GM12878 (cell line): ENCODE measurements around the gene CBX2. TPM values are rescaled to one million over a fixed set of nuclear protein-coding genes. Genes with fewer than 3 reads are reported as not detected.

Experiments
- ATAC-seq: fragments of 200-7000 bp; cut with Tn5 transposase; 3 replicates; pipeline ENCODE4 v1.9.1; 2020; ENCODE audit warnings: mild to moderate bottlenecking, moderate library complexity
- BruUV-seq: library from RNA; stranded (reverse); fragments of 400-500 nt; replicated peaks from 2 replicates; lab custom pipeline; 2021; lab: Mats Ljungman, UMichigan
- CTCF ChIA-PET: fragments of 300-600 bp; sonication (Branson Sonifier 250); formaldehyde crosslinking; extraction: SDS; loops from one replicate; lab custom pipeline; 2021; ENCODE audit warnings: inconsistent platforms; lab: Yijun Ruan, JAX
- POLR2A ChIA-PET: fragments of 350-600 bp; formaldehyde crosslinking; extraction: SDS; loops from one replicate; lab custom pipeline; 2021; ENCODE audit warnings: inconsistent platforms; lab: Charles Lee
- RAD21 ChIA-PET: fragments of 300-600 bp; sonication (Branson Sonifier 250); formaldehyde crosslinking; loops from one replicate; lab custom pipeline; 2023; ENCODE audit warnings: antibody characterized with exemption; ENCODE audit not compliant: unreplicated experiment; lab: Charles Lee
- SMC1A ChIA-PET: fragments of 300-600 bp; sonication (Branson Sonifier 250); formaldehyde crosslinking; loops from one replicate; lab custom pipeline; 2023; ENCODE audit not compliant: unreplicated experiment, uncharacterized antibody; lab: Charles Lee
- DNase-seq: peaks from one replicate; pipeline ENCODE4 v3.0.0-alpha.2; 2011; ENCODE audit warnings: low read depth, low spot score
- FAIRE-seq: peaks from 3 replicates; lab custom pipeline; 2011; peaks lifted over from hg19 to GRCh38; lab: Jason Lieb, UNC
- H2AFZ ChIP-seq: 2 replicates; pipeline ENCODE4 v1.6.0; 2011; ENCODE audit warnings: low read depth, low read length, control low read depth; ENCODE audit not compliant: control insufficient read depth
- H3K27ac ChIP-seq: 2 replicates; pipeline ENCODE4 v1.5.1; 2011; ENCODE audit warnings: control low read depth; ENCODE audit not compliant: control insufficient read depth, insufficient read depth
- H3K27me3 ChIP-seq, 2 experiments: replicated peaks in 1 of 2; 2 replicates each; pipeline versions ENCODE4 v1.6.0 to v1.6.1; 2011; ENCODE audit warnings: low read length in 1 of 2; ENCODE audit not compliant: control insufficient read depth in 2 of 2, insufficient read depth in 2 of 2
- H3K36me3 ChIP-seq, 2 experiments: 2 replicates each; pipeline ENCODE4 v1.5.1; 2011; ENCODE audit warnings: low read length in 1 of 2; ENCODE audit not compliant: control insufficient read depth in 2 of 2, insufficient read depth in 2 of 2
- H3K4me1 ChIP-seq: 2 replicates; pipeline ENCODE4 v1.6.1; 2011; ENCODE audit warnings: mild to moderate bottlenecking, low read length, moderate library complexity, mixed read lengths; ENCODE audit not compliant: control insufficient read depth, insufficient read depth
- H3K4me2 ChIP-seq: 2 replicates; pipeline ENCODE4 v1.6.0; 2011; ENCODE audit warnings: control low read depth; ENCODE audit not compliant: control insufficient read depth, insufficient read depth
- H3K4me3 ChIP-seq: fragments of 200-600 bp; sonication (generic); 2 replicates; pipeline ENCODE4 v1.5.1; 2016
- H3K79me2 ChIP-seq: 2 replicates; pipeline ENCODE4 v1.6.0; 2011; ENCODE audit warnings: low read length; ENCODE audit not compliant: control insufficient read depth, insufficient read depth
- H3K9ac ChIP-seq: 2 replicates; pipeline ENCODE4 v1.8.0; 2011; ENCODE audit warnings: low read length, control low read depth, mixed read lengths; ENCODE audit not compliant: control insufficient read depth, insufficient read depth
- H3K9me3 ChIP-seq: replicated peaks from 3 replicates; pipeline ENCODE4 v1.5.1; 2011; ENCODE audit warnings: mild to moderate bottlenecking, low read length; ENCODE audit not compliant: control insufficient read depth, insufficient read depth
- H4K20me1 ChIP-seq: 2 replicates; pipeline ENCODE4 v1.6.0; 2011; ENCODE audit not compliant: control insufficient read depth, insufficient read depth
- ATF2 ChIP-seq: IDR thresholded peaks from 2 replicates; pipeline ENCODE4 v1.6.1; 2012; ENCODE audit warnings: low read length, inconsistent platforms
- CUX1 ChIP-seq: IDR thresholded peaks from 2 replicates; pipeline ENCODE4 v1.6.1; 2012; ENCODE audit warnings: improper control_type of control experiment, low read depth, low read length; ENCODE audit not compliant: insufficient replicate concordance
- E2F8 ChIP-seq: fragments of 450-650 bp; IDR thresholded peaks from 2 replicates; pipeline ENCODE4 v1.6.1; 2018; ENCODE audit warnings: mild to moderate bottlenecking, low read depth, moderate library complexity; ENCODE audit not compliant: partially characterized antibody
- EED ChIP-seq: sonication (generic); IDR thresholded peaks from 2 replicates; pipeline ENCODE4 v1.6.1; 2016; ENCODE audit warnings: antibody characterized with exemption, low read depth
- EP300 ChIP-seq, 2 experiments: fragments of 150-350 bp in 1 of 2; IDR thresholded peaks; 2 replicates each; pipeline ENCODE4 v1.6.1; 2011 to 2012; ENCODE audit warnings: low read depth in 2 of 2, low read length in 2 of 2, borderline replicate concordance in 1 of 2, improper control_type of control experiment in 1 of 2, inconsistent platforms in 1 of 2; ENCODE audit not compliant: control insufficient read depth in 1 of 2
- MAX ChIP-seq: IDR thresholded peaks from 2 replicates; pipeline ENCODE4 v1.6.1; 2012; ENCODE audit warnings: low read depth, low read length, improper control_type of control experiment
- MTA2 ChIP-seq: fragments of 450-650 bp; IDR thresholded peaks from 2 replicates; pipeline ENCODE4 v1.6.1; 2016; ENCODE audit warnings: low read depth, mild to moderate bottlenecking, moderate library complexity
- MTA3 ChIP-seq: IDR thresholded peaks from 2 replicates; pipeline ENCODE4 v1.6.1; 2012; ENCODE audit warnings: low read length, inconsistent platforms, borderline replicate concordance
- PML ChIP-seq: IDR thresholded peaks from 2 replicates; pipeline ENCODE4 v1.6.1; 2012; ENCODE audit warnings: low read length, inconsistent platforms
- RAD51 ChIP-seq: fragments of 450-650 bp; IDR thresholded peaks from 2 replicates; pipeline ENCODE4 v1.6.1; 2016; ENCODE audit warnings: moderate library complexity, mild to moderate bottlenecking, inconsistent platforms
- SMARCA5 ChIP-seq: fragments of 450-650 bp; IDR thresholded peaks from 2 replicates; pipeline ENCODE4 v1.6.1; 2017; ENCODE audit warnings: mild to moderate bottlenecking
- SPI1 ChIP-seq: IDR thresholded peaks from 2 replicates; pipeline ENCODE4 v1.6.1; 2011; ENCODE audit warnings: low read depth, mild to moderate bottlenecking, low read length, moderate library complexity, borderline replicate concordance; ENCODE audit not compliant: insufficient read depth
- SREBF1 ChIP-seq: IDR thresholded peaks from 2 replicates; pipeline ENCODE4 v1.6.1; 2012; ENCODE audit warnings: mild to moderate bottlenecking, low read length
- ZNF217 ChIP-seq: fragments of 450-650 bp; IDR thresholded peaks from 2 replicates; pipeline ENCODE4 v1.6.1; 2017; ENCODE audit warnings: antibody characterized with exemption, mild to moderate bottlenecking
- ZNF622 ChIP-seq: fragments of 450-650 bp; IDR thresholded peaks from 2 replicates; pipeline ENCODE4 v1.6.1; 2017; ENCODE audit warnings: mild to moderate bottlenecking, inconsistent platforms
- WGBS: methylation state at CpG from one replicate; pipeline ENCODE4 v1.1.6; 2016; ENCODE audit warnings: low lambda C conversion rate; ENCODE audit not compliant: insufficient replicate concordance, insufficient coverage; ENCODE audit errors: missing lambda C conversion rate; 5-methylcytosine and 5-hydroxymethylcytosine counted together
- in situ Hi-C: fragments of 300-500 bp; cut with MboI; formaldehyde crosslinking; loops from 9 replicates; pipeline ENCODE4 v1.14.3; 2018; ENCODE audit warnings: mixed read lengths
- intact Hi-C: fragments of 100-400 bp; cut with micrococcal nuclease; formaldehyde crosslinking; loops from one replicate; pipeline ENCODE4 v1.14.2; 2022; ENCODE audit not compliant: unreplicated experiment
- polyA plus RNA-seq, 11 experiments: library from polyadenylated mRNA; depleted of rRNA in 4 of 11; unstranded in 6 of 11; stranded (reverse) in 5 of 11; fragments of >200 nt; fragmentation: Nextera tagmentation in 4 of 11; fragmentation: Illumina TruSeq in 1 of 11; extraction: Ambion mirVana in 4 of 11; extraction: Trizol in 1 of 11; gene quantifications; 1 replicate in 1 of 11; 2 replicates in 10 of 11; pipeline versions ENCODE4 v1.2.1 to v1.2.3, GENCODE V29; 2011 to 2016; ENCODE audit warnings: inconsistent platforms in 2 of 11, missing spikeins in 2 of 11, low read depth in 1 of 11
- total RNA-seq, 4 experiments: library from RNA; depleted of rRNA in 3 of 4; stranded (reverse); fragments of >200 nt in 3 of 4; fragmentation: Illumina TruSeq in 1 of 4; extraction: Trizol in 1 of 4; gene quantifications; 2 replicates each; pipeline versions ENCODE4 v1.2.1 to v1.2.3, GENCODE V29; 2013 to 2021

The CBX2 gene
- total and polyA plus RNA-seq, 10 of the 15 experiments (the other 5 are each of a cell fraction or from before 2014, with no cell fraction given), result 0.35 to 7.5 (median 4.2) TPM

GRCh38 chr17:79761894-79762589 lies 15.9 kb upstream of the CBX2 start:
- Histone ChIP-seq H3K4me1 (no peaks in the 10 kb centered on the region), H3K79me2 (no peaks in the 10 kb centered on the region), H3K36me3 (no peaks in the 10 kb centered on the region), H3K4me3 (no peak overlapping the region), H4K20me1 (no peaks in the 10 kb centered on the region), H3K4me2 (no peak overlapping the region), H3K27ac (no peak overlapping the region), H3K9ac (no peak overlapping the region), H2AFZ (no peak overlapping the region), H3K9me3 (no peaks in the 10 kb centered on the region), H3K27me3 (no peaks in the 10 kb centered on the region)
- FAIRE-seq (no peak), ATAC-seq (no peak), DNase-seq (no peak)
- ChIA-PET POLR2A (no interaction called here), CTCF (interaction anchor here (1.2 kb wide), 2 partner anchors 13 to 16 kb away, joined by 3 to 5 read pairs; no protein-coding TSS in a partner anchor), RAD21 (no interaction called here), SMC1A (no interaction called here)
- WGBS, result 48% methylated on average over 16 of the region's 19 CpGs
- intact Hi-C loops (no loop called here), in situ Hi-C loops (no loop called here)
- BruUV-seq, result no TSS peak
- no peak for TF ChIP-seq MTA2
- no peak for TF ChIP-seq CUX1
- no peak for TF ChIP-seq SPI1
- no peak for TF ChIP-seq SMARCA5
- no peak for TF ChIP-seq PML
- TF ChIP-seq RAD51, result no peak
- no peak for TF ChIP-seq ZNF622
- no peak for TF ChIP-seq E2F8
- no peak for TF ChIP-seq MTA3
- TF ChIP-seq EED, result no peak
- no peak for TF ChIP-seq EP300 (IDR thresholded peaks at IDR 0.05; ENCODE audit: borderline replicate concordance in 1 of 2, control insufficient read depth in 1 of 2, low read depth in 2 of 2, low read length in 2 of 2)
- TF ChIP-seq ATF2, result no peak
- no peak for TF ChIP-seq SREBF1
- TF ChIP-seq MAX, result no peak
- TF ChIP-seq ZNF217, result no peak
